ENCODE results near the gene AHCY. TPM values are rescaled to one million over a fixed set of nuclear protein-coding genes. Genes with fewer than 3 reads are reported as not detected.
"Not testable (repeated sequence)": the region's sequence is repeated elsewhere in the genome, so short reads cannot be mapped to it uniquely, and the experiment has no call there.

Gene AHCY
- total and polyA plus RNA-seq, 2 donors = 37.4 to 104 TPM

GRCh38 chr20:34298294-34298784, 4.8 kb downstream of the AHCY start:
- not testable (repeated sequence) for H3K36me3 ChIP-seq (ENCODE audit: insufficient read depth); H3K4me1 ChIP-seq (ENCODE audit: insufficient read depth); H3K4me3 ChIP-seq (ENCODE audit: low read depth, low read length); DNase-seq (ENCODE audit: extremely low spot score); H3K27ac ChIP-seq (ENCODE audit: low read depth)
- 56% methylated on average over 10 of the region's 15 CpGs for WGBS

GRCh38 chr20:34296468-34296867, 6.7 kb downstream of the AHCY start:
- WGBS = 80% methylated on average over 3 of the region's 3 CpGs
- no peak overlapping the region for H3K27ac ChIP-seq (ENCODE audit: low read depth)
- H3K36me3 ChIP-seq (ENCODE audit: insufficient read depth) = no peaks in the 10 kb centered on the region
- H3K4me3 ChIP-seq (ENCODE audit: low read depth, low read length) = no peak overlapping the region
- no peak for DNase-seq (ENCODE audit: extremely low spot score)
- H3K4me1 ChIP-seq (ENCODE audit: insufficient read depth) = no peaks in the 10 kb centered on the region

DNA sequence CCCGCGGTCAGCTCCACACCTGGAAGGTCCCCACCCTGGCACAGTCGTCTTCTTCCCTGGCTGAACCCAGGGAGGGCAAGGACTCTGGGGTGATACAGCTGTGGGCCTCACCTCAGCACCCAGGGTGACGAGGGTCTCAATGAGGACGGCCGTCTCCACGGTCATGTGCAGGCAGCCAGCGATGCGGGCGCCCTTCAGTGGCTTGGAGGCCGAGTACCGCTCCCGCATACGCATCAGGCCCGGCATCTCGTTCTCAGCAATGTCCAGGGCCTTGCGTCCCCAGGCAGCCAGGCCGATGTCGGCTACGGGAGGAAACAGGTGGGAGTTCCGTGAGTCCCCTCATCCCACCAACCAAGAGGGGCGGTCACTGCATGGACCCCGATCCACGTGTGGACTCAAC, 7.9 kb downstream of the AHCY start:
- no peak overlapping the region for H3K27ac ChIP-seq (ENCODE audit: low read depth)
- no peaks in the 10 kb centered on the region for H3K36me3 ChIP-seq (ENCODE audit: insufficient read depth)
- no peak for DNase-seq (ENCODE audit: extremely low spot score)
- no peaks in the 10 kb centered on the region for H3K4me1 ChIP-seq (ENCODE audit: insufficient read depth)
- H3K4me3 ChIP-seq (ENCODE audit: low read depth, low read length) = no peak overlapping the region
- WGBS = 94% methylated on average over 24 of the region's 24 CpGs

DNA sequence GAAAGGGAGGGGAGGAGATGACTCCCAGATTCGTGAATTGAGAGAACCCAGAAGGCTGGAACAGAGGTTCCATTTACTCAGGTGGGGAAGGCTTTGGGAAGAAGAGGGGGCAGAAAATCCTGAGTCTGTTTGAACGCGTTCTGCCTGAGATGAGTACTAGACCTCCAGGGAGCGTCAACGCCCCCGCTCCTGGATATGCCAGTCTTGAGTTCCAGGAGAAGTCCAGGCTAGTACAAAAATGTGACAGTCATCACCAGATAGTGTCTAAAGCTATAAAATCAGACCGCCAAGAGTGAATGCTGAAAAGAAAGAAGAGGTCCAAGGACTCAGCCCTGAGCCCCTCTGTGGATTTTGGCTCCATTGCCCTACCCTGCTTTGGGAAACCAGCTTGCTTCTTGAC, 8.6 kb downstream of the AHCY start:
- 94% methylated on average over 7 of the region's 7 CpGs for WGBS

GRCh38 chr20:34293589-34293988, 9.6 kb downstream of the AHCY start:
- Histone ChIP-seq H3K4me3 (ENCODE audit: low read depth, low read length) (no peak overlapping the region), H3K36me3 (ENCODE audit: insufficient read depth) (no peaks in the 10 kb centered on the region), H3K27ac (ENCODE audit: low read depth) (no peak overlapping the region), H3K4me1 (ENCODE audit: insufficient read depth) (no peaks in the 10 kb centered on the region)
- WGBS = 83% methylated on average over 7 of the region's 7 CpGs
- no peak for DNase-seq (ENCODE audit: extremely low spot score)

More for the DNA sequence above, 8.6 kb downstream of the AHCY start:
- no peak overlapping the region for H3K27ac ChIP-seq (ENCODE audit: low read depth)
- DNase-seq (ENCODE audit: extremely low spot score) = no peak
- H3K36me3 ChIP-seq (ENCODE audit: insufficient read depth) = no peaks in the 10 kb centered on the region
- no peaks in the 10 kb centered on the region for H3K4me1 ChIP-seq (ENCODE audit: insufficient read depth)
- no peak overlapping the region for H3K4me3 ChIP-seq (ENCODE audit: low read depth, low read length)

DNA sequence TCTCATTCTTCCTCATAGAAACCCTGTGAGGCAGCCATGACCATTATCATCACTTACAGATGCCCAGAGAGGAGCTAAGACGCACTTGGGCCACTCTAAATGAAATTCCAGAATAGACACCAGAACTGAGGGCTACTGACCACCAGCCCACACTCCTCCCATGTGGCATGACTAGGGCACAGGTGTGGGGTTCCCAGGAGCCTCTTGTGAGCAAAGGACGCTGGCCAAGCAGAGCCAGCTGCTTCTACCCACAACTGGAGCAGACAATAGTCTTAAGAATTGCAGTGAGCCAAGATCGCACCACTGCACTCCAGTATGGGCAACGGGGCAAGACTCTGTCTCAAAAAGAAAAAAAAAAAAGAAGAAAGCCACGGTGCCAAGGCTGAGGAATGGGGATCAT, 10.0 kb downstream of the AHCY start:
- WGBS = 95% methylated on average over 5 of the region's 5 CpGs
- H3K36me3 ChIP-seq (ENCODE audit: insufficient read depth) = no peaks in the 10 kb centered on the region

DNA sequence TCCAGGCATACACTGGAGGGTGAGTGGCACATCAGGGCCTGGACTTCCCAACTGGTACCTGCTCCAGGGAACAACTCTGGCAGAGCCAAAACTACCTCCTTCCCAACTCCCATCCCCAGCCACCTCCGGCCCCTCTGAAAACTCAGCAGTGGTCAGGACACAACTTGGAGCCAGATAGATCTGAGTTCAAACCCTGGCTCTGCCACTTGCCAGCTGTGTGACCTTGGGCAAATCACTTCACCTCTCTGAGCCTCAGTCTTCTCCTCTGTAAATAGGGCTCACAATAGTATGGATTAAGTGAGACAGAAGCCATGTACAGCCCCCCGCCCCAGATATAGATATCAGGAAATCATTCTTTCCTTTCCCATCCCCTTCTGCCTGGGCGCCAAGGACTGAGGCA, 10.7 kb downstream of the AHCY start:
- 97% methylated on average over 3 of the region's 3 CpGs for WGBS
- Histone ChIP-seq H3K27ac (ENCODE audit: low read depth) (no peak overlapping the region), H3K4me3 (ENCODE audit: low read depth, low read length) (no peak overlapping the region), H3K4me1 (ENCODE audit: insufficient read depth) (no peaks in the 10 kb centered on the region), H3K36me3 (ENCODE audit: insufficient read depth) (no peaks in the 10 kb centered on the region)
- no peak for DNase-seq (ENCODE audit: extremely low spot score)

More for the DNA sequence above, 10.0 kb downstream of the AHCY start:
- DNase-seq (ENCODE audit: extremely low spot score) = no peak
- Histone ChIP-seq H3K27ac (ENCODE audit: low read depth) (no peak overlapping the region), H3K4me3 (ENCODE audit: low read depth, low read length) (no peak overlapping the region), H3K4me1 (ENCODE audit: insufficient read depth) (no peaks in the 10 kb centered on the region)

DNA sequence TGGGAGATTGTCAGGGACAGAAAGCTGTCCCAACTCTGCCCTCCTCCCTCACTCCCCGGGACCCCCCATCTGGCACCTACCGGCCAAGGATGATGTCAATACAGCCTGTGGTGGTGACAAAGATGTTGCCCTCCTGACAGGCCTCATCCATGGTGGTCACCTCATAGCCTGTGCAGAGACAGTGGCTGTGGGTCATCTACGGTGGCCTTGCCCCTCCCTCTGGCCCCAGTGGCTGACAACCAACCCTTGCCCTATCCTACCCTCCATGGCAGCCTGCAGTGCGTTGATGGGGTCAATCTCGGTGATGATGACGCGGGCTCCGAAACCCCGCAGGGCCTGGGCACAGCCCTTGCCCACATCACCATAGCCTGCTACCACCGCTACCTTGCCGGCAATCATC, 12.7 kb downstream of the AHCY start:
- Histone ChIP-seq H3K36me3 (ENCODE audit: insufficient read depth) (no peaks in the 10 kb centered on the region), H3K4me3 (ENCODE audit: low read depth, low read length) (no peak overlapping the region)

GRCh38 chr20:34287500-34287899, 15.7 kb downstream of the AHCY start:
- not testable (repeated sequence) for H3K36me3 ChIP-seq (ENCODE audit: insufficient read depth); H3K27ac ChIP-seq (ENCODE audit: low read depth); DNase-seq (ENCODE audit: extremely low spot score); H3K4me3 ChIP-seq (ENCODE audit: low read depth, low read length); H3K4me1 ChIP-seq (ENCODE audit: insufficient read depth)
- 96% methylated on average over 5 of the region's 5 CpGs for WGBS

More for the DNA sequence above, 12.7 kb downstream of the AHCY start:
- Histone ChIP-seq H3K27ac (ENCODE audit: low read depth) (no peak overlapping the region), H3K4me1 (ENCODE audit: insufficient read depth) (no peaks in the 10 kb centered on the region)
- WGBS = 97% methylated on average over 11 of the region's 11 CpGs
- DNase-seq (ENCODE audit: extremely low spot score) = no peak

- Histone ChIP-seq H3K4me3 (ENCODE audit: low read depth, low read length) (no peak overlapping the region), H3K4me1 (ENCODE audit: insufficient read depth) (no peaks in the 10 kb centered on the region), H3K36me3 (ENCODE audit: insufficient read depth) (peaks cover 3% of the 10 kb centered on the region), H3K27ac (ENCODE audit: low read depth) (no peak overlapping the region)
- 94% methylated on average over 16 of the region's 16 CpGs for WGBS
- DNase-seq (ENCODE audit: extremely low spot score) = no peak
These were observed 17.7 kb downstream of the AHCY start for GRCh38 chr20:34285450-34285849.

GRCh38 chr20:34283844-34284243, 19.3 kb downstream of the AHCY start:
- Histone ChIP-seq H3K27ac (ENCODE audit: low read depth) (no peak overlapping the region), H3K4me3 (ENCODE audit: low read depth, low read length) (no peak overlapping the region), H3K4me1 (ENCODE audit: insufficient read depth) (no peaks in the 10 kb centered on the region), H3K36me3 (ENCODE audit: insufficient read depth) (peaks cover 3% of the 10 kb centered on the region)
- no peak for DNase-seq (ENCODE audit: extremely low spot score)
- WGBS = 92% methylated on average over 1 of the region's 1 CpG

DNA sequence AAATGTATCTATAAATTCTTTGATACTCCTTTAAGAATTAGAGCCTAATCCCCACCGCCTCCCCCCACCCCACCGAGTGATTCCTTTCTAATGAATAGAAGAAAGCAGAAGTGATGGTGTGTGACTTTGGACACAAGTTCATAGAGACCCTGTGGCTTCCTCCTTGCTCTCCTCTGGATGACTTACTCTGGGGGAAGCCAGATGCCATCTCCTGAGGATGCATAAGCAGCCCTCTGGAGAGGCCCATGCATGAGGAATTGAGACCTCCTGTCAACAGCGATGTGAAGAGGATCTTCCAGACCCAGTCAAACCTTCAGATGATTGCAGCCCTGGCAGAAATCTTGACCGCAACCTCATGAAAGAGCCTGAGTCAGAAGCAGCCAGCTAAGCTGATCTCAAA, 21.1 kb downstream of the AHCY start:
- Histone ChIP-seq H3K36me3 (ENCODE audit: insufficient read depth) (peaks cover 3% of the 10 kb centered on the region), H3K4me3 (ENCODE audit: low read depth, low read length) (no peak overlapping the region), H3K4me1 (ENCODE audit: insufficient read depth) (no peaks in the 10 kb centered on the region), H3K27ac (ENCODE audit: low read depth) (no peak overlapping the region)
- no peak for DNase-seq (ENCODE audit: extremely low spot score)
- WGBS = 92% methylated on average over 4 of the region's 4 CpGs

- no peak overlapping the region for H3K4me3 ChIP-seq (ENCODE audit: low read depth, low read length)
- no peak overlapping the region for H3K27ac ChIP-seq (ENCODE audit: low read depth)
- H3K4me1 ChIP-seq (ENCODE audit: insufficient read depth) = no peaks in the 10 kb centered on the region
- peaks cover 3% of the 10 kb centered on the region for H3K36me3 ChIP-seq (ENCODE audit: insufficient read depth)
- WGBS = 82% methylated on average over 3 of the region's 3 CpGs
- DNase-seq (ENCODE audit: extremely low spot score) = no peak
These were observed 22.0 kb downstream of the AHCY start for GRCh38 chr20:34281177-34281576.

DNA sequence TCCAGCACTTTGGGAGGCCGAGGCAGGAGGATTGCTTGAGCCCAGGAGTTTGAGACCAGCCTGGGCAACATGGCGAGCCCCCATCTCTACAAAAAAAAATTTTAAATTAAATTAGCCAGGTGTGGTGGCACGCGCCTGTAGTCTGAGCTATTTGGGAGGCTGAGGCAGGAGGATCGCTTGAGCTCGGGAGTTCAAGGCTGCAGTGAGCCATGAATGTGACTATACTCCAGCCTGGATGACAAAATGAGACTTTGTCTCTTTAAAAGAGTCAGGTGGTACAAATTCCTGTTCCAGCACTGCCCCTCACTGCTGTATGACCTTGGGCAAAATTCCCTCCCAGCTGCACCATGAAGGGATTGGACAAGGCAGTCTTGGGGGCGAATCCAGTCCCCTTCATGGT, 28.5 kb downstream of the AHCY start:
- H3K36me3 ChIP-seq (ENCODE audit: insufficient read depth) = no peaks in the 10 kb centered on the region
- no peak overlapping the region for H3K4me3 ChIP-seq (ENCODE audit: low read depth, low read length)
- H3K27ac ChIP-seq (ENCODE audit: low read depth) = no peak overlapping the region
- WGBS = 99% methylated on average over 7 of the region's 7 CpGs
- DNase-seq (ENCODE audit: extremely low spot score) = no peak
- H3K4me1 ChIP-seq (ENCODE audit: insufficient read depth) = no peaks in the 10 kb centered on the region

- Histone ChIP-seq H3K4me3 (ENCODE audit: low read depth, low read length) (no peak overlapping the region), H3K27ac (ENCODE audit: low read depth) (no peak overlapping the region), H3K36me3 (ENCODE audit: insufficient read depth) (no peaks in the 10 kb centered on the region), H3K4me1 (ENCODE audit: insufficient read depth) (peaks cover 3% of the 10 kb centered on the region)
- 95% methylated on average over 2 of the region's 2 CpGs for WGBS
- no peak for DNase-seq (ENCODE audit: extremely low spot score)
These were observed 31.2 kb downstream of the AHCY start for GRCh38 chr20:34271956-34272355.
